ENCODE measurements around the gene FXYD5.

Gene FXYD5

DNA sequence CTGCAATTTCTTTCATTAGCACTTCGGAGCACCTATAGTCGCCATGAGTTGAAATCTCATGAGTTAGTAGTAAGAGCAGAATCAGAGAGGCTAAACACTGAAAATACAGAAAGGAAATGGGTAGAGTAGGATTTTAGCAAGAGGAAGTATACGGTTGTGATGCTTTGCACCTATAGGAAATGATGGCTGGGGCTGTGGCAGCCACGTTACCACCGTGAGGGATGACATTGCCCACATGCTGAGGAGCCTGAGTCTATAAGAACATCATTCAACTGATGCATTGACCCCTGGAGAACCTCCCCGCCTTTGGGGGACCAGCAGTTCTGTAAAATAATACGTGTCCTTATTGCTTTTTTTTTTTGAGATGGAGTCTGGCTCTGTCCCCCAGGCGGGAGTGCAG is 53.6 kb downstream of the FXYD5 start:
- Mint-ChIP-seq H3K9me3 (no peaks in the 10 kb centered on the region), H3K4me1 (no peaks in the 10 kb centered on the region), H3K27ac (no peak overlapping the region), H3K36me3 (ENCODE audit: low read depth) (no peaks in the 10 kb centered on the region), H3K27me3 (ENCODE audit: low read depth) (peaks cover 7% of the 10 kb centered on the region), H3K4me3 (no peak overlapping the region)
- TF ChIP-seq, protein P1, sequence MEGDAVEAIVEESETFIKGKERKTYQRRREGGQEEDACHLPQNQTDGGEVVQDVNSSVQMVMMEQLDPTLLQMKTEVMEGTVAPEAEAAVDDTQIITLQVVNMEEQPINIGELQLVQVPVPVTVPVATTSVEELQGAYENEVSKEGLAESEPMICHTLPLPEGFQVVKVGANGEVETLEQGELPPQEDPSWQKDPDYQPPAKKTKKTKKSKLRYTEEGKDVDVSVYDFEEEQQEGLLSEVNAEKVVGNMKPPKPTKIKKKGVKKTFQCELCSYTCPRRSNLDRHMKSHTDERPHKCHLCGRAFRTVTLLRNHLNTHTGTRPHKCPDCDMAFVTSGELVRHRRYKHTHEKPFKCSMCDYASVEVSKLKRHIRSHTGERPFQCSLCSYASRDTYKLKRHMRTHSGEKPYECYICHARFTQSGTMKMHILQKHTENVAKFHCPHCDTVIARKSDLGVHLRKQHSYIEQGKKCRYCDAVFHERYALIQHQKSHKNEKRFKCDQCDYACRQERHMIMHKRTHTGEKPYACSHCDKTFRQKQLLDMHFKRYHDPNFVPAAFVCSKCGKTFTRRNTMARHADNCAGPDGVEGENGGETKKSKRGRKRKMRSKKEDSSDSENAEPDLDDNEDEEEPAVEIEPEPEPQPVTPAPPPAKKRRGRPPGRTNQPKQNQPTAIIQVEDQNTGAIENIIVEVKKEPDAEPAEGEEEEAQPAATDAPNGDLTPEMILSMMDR (IDR thresholded peaks at IDR 0.05; ENCODE audit: unreplicated experiment in 3 of 3) = no peak

DNA sequence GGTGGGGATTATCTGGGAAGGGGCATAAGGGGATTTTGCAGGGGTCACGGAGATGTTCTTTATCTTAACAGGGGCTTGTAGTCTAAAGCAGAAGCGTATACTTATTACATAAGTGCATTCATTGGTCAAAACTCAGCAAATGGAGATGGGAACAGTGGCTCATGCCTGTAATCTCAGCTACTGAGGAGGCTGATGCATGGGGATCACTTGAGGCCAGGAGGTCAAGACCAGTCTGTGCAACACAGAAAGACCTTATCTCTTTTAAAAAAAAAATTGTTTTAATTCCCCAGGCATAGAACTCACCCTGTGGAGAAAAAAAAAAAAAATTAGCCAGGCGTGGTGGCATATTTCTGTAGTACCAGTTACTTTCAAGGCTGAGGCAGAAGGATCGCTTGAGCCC is 55.1 kb downstream of the FXYD5 start:
- H3K36me3 Mint-ChIP-seq (ENCODE audit: low read depth) = no peaks in the 10 kb centered on the region
- peaks cover 4% of the 10 kb centered on the region for H3K27me3 Mint-ChIP-seq (ENCODE audit: low read depth)
- no peaks in the 10 kb centered on the region for H3K4me1 Mint-ChIP-seq
- no peak overlapping the region for H3K4me3 Mint-ChIP-seq
- H3K27ac Mint-ChIP-seq = no peak overlapping the region
- no peaks in the 10 kb centered on the region for H3K9me3 Mint-ChIP-seq
- TF ChIP-seq, protein P1 (IDR thresholded peaks at IDR 0.05; ENCODE audit: unreplicated experiment in 3 of 3) = no peak

DNA sequence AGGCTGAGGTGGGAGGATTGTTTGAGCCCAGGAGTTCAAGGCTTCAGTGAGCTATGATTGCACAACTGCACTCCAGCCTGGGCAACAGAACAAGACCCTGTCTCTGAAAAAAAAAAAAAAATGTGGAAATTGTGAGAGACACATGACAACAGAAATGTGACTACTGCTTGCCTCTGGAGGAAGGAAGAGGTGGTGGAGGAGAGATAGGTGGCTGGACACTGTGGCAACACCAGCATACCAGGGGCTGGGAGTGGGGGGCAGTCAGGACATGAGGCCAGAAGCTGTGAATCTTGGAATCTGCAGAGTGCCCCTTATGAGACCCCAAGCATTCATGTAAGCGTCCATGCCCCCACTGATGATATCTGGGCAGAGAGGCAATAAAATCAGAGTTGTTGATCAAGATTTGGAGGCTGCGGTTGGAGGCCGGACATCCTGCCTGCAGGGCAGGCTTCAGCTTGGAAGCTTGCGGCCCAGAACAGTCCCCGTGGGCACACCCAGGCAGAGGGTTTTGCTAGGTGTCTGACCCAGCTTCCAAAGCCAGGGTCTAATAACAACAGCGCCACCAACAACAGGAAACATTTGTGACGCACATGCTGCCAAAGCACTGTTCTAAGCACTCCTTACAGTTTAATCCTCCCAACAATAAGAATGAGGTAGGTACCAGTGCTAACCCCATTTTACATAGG is 57.2 kb downstream of the FXYD5 start:
- TF ChIP-seq, protein P1 (IDR thresholded peaks at IDR 0.05; ENCODE audit: unreplicated experiment in 3 of 3) = no peak
- Mint-ChIP-seq H3K4me1 (no peaks in the 10 kb centered on the region), H3K9me3 (no peaks in the 10 kb centered on the region), H3K4me3 (no peak overlapping the region), H3K36me3 (ENCODE audit: low read depth) (no peaks in the 10 kb centered on the region), H3K27ac (no peak overlapping the region), H3K27me3 (ENCODE audit: low read depth) (peaks cover 11% of the 10 kb centered on the region)

DNA sequence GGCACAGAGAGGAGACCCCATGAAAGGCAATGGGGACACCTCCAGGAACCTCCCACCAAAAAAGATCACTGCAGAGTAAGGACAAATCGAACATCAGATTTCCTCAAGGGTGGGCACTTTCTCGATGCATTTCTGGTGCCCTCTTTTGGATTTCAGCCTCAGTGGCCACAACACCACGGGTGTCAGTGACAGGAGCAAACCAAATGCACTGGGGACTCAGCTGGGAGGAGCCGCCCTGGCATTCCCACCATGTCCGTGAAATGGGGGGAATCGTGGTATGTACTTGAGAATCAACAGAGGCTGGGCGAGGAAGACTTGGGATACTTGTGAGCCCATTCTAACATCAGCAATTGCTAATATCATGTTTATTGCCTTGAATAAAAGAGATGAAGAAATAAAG is 57.7 kb downstream of the FXYD5 start:
- H3K27ac Mint-ChIP-seq = no peak overlapping the region
- H3K9me3 Mint-ChIP-seq = no peaks in the 10 kb centered on the region
- H3K36me3 Mint-ChIP-seq (ENCODE audit: low read depth) = no peaks in the 10 kb centered on the region
- H3K4me1 Mint-ChIP-seq = no peaks in the 10 kb centered on the region
- H3K27me3 Mint-ChIP-seq (ENCODE audit: low read depth) = peaks cover 11% of the 10 kb centered on the region
- no peak overlapping the region for H3K4me3 Mint-ChIP-seq
- TF ChIP-seq, protein P1 (IDR thresholded peaks at IDR 0.05; ENCODE audit: unreplicated experiment in 3 of 3) = no peak

DNA sequence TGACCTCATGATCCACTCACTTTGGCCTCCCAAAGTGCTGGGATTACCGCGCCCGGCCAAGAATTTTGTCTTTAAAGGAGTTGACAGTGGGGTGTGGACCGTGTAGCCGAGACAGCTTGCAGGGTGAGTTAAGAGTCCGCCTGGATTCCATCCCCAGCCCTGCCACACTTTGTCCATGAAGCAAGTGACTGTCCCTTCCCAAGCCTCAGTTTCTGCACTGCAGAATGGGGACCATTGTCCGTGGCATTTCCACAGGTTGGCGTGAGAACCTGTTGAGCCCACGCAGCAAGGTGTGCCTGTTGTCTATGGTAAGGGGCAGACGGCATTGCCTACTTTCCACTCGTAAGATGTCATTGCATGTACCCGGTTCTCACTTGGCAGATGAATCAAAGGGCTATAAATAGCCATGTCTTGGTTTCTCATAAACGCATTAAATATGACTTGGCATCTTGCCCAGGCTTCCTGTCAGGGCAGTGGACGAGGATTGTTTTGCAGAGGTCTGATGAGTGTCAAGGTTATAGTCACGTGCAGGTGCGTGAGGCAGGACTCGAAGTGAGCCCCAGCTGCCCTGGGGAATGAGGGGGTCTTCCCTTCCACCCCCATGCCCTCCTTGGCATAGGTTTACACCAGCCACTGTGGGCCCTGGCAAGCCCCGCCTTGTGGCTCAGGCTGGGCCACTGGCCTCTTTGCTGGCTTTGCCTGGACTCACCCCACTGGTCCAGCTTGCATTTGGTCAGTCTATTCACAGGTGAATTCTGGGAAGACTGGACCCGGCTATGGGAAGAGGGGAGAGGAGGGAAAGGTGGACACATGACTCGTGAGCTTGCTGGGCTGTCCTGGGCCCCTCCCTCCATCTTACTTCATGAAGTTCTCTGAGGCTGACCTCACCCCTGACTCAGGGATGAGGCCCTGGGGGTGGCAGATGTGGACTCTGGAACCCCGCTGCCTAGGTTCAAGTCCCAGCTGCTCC is 59.4 kb downstream of the FXYD5 start:
- Mint-ChIP-seq H3K36me3 (ENCODE audit: low read depth) (no peaks in the 10 kb centered on the region), H3K27ac (no peak overlapping the region), H3K4me1 (no peaks in the 10 kb centered on the region), H3K9me3 (peaks cover 4% of the 10 kb centered on the region), H3K27me3 (ENCODE audit: low read depth) (peaks cover 11% of the 10 kb centered on the region), H3K4me3 (no peak overlapping the region)
- TF ChIP-seq, protein P1 (IDR thresholded peaks at IDR 0.05; ENCODE audit: unreplicated experiment in 3 of 3) = no peak
